Measurements from ENCODE around the gene FAM162B.

- no peak for TF ChIP-seq POLR2A (IDR thresholded peaks at IDR 0.05)
- no peak for TF ChIP-seq CTCF (IDR thresholded peaks at IDR 0.05)
These were observed 1.5 kb downstream of the FAM162B start for GRCh38 chr6:116763906-116764628.

Measured in testis (tissue), 2 donors.